HG03064 (cell line): Measurements from ENCODE around the gene PSD4.

ENCODE experiments used
- ATAC-seq: cut with Tn5 transposase; IDR thresholded peaks from one replicate; pipeline ENCODE4 v1.9.1; 2021; ENCODE audit warnings: low read depth; ENCODE audit not compliant: unreplicated experiment

The PSD4 gene

GRCh38 chr2:113202305-113203216 is 28.8 kb downstream of the PSD4 start:
- ATAC-seq: no peak

- ATAC-seq: no peak
These were observed 29.4 kb downstream of the PSD4 start for GRCh38 chr2:113203217-113203530.

GRCh38 chr2:113203901-113204519 is 30.2 kb downstream of the PSD4 start:
- ATAC-seq: peak; percentile 49

DNA sequence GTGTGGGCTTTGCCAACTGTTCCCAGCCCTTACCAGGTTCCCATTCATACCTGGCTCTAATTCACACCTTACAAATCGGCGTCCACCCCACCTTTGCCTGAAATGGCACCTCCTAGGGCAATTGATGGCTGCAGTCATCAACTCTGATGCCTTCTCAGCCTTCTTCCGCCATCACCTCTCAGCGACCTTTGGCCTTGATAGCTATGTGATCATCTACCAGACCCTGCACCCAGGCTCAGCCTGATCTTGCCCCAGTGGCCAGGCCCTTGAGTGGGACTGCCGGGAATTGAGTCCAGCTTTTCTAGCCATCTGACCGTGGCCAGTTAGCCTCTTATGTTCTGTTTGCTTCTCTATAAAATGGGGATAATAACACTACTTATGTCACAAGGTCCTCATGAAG is 32.5 kb downstream of the PSD4 start:
- no peak for ATAC-seq

GRCh38 chr2:113207021-113207420 is 33.2 kb downstream of the PSD4 start:
- ATAC-seq: no peak

DNA sequence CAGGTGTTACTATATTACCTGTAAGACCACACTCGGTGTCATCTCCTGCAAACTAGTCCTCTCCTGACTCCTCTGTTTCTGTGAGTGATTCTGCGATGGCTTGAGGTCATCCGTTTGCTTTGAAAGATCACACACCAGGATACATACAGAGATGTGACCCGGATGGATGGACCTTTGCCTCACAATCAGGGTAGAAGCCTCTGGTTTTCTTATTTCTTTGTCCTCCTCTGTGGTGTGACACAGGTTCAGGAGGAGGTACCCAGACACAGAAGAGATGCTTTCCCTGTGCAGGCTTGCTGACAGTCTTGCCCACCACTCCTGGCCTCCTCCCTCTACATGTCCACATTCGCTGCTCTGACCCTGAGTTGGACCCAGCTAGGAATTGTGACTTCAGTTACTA is 34.6 kb downstream of the PSD4 start:
- ATAC-seq: no peak

- ATAC-seq: no peak
These were observed 35.4 kb downstream of the PSD4 start for GRCh38 chr2:113209011-113209645.

DNA sequence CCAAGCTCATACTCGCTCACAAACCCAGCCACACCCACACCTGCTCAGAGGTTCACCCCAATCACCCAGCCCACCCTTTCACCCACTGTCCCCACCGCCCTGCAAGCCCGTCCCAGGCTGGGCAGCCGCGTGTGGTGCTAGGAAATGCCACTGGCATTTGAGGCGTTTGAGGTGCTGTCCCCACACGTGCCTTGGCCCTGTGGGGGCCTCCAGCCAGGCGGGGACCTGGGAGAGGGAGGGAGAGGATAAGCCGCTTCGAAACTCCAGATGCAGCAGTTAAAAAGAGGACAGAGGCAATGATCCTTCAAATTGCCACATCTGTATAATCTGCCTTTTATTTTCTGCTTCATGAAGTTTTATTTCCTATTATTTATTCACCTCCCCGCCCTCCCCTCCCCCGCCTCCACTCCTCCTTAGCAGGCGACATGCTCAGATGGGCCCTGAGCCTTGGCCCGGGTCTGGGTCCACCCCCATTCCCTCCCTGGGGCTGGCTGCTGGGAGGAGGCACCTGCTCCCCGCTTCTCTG is 35.9 kb downstream of the PSD4 start:
- no peak for ATAC-seq

- no peak for ATAC-seq
These were observed 37.7 kb downstream of the PSD4 start for GRCh38 chr2:113211226-113212105.

DNA sequence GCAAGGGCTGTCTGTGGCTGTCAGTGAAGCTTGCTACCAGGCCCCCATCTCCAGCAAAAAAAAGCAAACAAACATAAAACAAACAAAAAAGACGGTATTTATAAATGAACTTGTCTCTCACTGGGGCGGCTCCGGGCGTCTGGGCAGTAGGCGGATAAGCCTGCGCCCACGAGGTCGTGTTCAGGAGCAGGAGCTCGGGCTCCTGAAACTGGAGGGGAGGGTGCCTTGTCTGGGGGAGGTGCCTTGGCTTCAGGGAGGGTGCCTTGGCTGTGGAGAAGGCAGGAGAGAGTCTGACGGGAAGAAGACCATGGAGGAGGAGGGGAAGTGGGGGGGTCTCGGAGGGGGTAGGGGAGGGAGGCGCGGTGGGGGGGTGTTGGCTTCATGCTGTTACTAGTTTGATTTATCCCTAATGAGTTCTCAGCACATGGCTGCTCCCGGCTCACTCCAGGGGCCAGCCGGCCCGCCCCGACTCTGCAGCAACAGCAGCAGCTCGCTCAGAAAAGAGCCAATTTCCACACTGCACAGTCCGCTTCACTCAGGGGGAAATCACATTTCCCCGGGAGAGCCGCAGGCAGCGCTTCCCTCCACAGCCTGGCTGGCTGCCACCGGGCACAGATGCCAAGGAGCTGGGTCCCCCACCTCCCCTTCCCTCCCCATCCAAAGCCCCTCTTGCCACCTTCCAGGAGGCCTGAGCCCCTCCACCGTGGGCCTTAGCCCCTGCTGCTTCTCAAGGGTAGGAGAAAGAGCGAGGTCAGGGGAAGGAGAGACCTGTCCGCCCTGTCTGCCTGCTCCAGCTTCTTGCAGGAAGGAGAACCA is 38.7 kb downstream of the PSD4 start:
- ATAC-seq: no peak

GRCh38 chr2:113213061-113213930 is 39.5 kb downstream of the PSD4 start:
- no peak for ATAC-seq

DNA sequence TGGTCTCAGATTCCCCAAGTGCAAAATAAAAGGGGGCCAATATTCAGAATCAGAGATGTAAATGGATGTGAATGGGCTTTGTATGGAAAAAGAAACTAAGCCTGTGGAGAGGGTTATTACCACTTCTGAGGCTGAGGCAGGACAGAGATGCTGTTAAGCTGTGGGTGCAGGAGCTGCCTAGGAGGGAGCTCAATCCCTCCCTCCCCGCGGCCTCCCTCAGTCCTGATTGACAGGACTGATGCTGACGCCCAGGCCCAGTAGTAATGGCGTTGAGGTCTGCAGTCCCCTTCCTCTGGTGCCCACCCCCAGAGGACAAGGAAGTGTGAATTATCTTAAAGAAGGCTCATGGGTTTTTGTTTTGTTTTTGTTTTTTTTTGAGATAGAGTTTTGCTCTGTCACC is 40.4 kb downstream of the PSD4 start:
- no peak for ATAC-seq

DNA sequence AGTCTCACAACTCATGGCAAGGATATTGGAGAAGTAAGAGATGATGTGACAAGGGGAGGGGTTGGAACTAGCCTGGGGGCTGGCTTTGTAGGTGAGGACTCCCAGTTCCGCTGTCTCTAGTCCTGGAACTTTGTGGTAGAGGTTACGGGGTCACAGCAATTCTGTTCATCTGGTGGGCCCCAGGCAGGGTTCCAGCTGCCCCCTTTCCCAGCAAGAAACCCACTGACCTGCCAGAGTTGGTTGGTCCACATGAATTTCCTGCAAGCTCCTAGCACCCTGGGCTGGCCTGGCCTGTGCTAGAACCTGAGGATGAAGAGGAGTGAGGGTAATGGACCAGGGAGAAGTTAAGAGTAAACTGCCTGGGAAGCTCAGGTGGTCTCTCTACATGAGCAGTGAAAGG is 41.3 kb downstream of the PSD4 start:
- no peak for ATAC-seq

DNA sequence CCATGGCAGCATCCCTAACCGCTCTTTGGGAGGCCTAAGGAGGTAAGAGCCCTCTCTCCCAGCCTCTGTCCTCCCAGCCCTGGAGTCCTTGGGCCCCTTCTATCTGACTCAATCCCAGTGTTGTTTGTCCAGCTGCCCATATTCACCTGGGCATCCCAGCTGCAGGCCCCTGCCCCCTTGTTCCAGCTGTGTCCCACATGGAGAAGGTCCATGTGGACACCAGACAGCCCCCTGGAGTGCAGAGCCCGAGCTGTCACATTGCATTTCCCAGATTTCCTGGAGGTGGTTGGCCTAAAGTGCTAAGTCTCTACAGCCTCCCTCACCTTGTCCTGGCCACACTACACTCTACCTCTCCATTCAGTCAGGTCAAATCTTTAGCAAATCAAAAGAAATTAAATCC is 42.5 kb downstream of the PSD4 start:
- no peak for ATAC-seq

GRCh38 chr2:113216891-113217454 is 43.2 kb downstream of the PSD4 start:
- no peak for ATAC-seq

GRCh38 chr2:113217455-113218282 is 43.9 kb downstream of the PSD4 start:
- ATAC-seq: no peak

DNA sequence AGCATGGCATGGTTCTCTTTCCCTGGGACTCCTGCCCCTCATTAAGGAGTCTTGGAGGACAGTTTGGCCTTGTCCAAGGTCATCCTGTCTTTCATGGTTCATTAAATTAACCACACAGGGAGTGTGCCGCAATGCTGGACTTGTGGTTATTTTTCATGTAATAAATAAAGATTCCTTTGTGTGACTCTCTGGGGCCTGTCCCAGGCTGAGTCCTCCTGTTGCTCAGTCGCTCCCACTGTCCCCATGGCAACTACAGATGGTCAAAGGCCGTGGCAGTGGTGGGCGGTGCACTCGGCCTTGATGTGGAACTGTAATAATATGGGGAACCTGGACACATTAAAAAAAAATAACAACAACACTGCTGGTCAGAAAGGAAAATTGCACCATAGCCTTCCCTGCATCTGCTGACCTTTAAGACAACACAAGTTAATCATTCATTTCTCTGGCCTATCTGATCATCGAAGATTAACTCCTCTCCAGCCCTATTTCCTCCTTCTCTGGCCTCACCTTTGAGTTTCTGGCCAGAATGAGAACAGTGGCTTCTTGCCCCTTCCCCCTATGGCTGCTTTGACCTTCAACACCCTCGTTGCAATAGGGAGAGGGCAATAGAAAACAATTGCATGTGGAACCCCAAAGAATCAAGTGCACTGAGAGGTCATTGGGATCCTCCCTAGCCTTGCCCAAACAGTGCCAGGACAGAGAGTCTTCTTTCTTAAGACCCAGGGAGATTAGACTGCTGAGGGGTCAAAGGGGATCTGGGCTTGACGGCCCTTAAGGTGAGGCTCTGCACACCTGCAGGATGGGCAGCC is 44.7 kb downstream of the PSD4 start:
- ATAC-seq: no peak
